ACHN (cell line): ENCODE results near the gene SLC23A3.

ENCODE experiments used
- DNase-seq: peaks from one replicate; pipeline ENCODE4 v3.0.0-alpha.2; 2015
- in situ Hi-C: cut with HindIII; loops from 2 replicates; pipeline ENCODE4 v1.10.0; 2017; ENCODE audit warnings: low sequenced_read_pairs, low pct_ligation_motif_present, low pct_unique_long_range_greater_than_20kb

SLC23A3 gene

GRCh38 chr2:219169930-219170654 lies at the start of gene SLC23A3:
SLC23A3 (minus strand) TSS chr2:219170029; CDS start chr2:219169984, 45 bp downstream.
- DNase-seq: no peak
- in situ Hi-C loops: no loop called here

- in situ Hi-C loops: no loop called here
- DNase-seq: peak; percentile 91
Observed at GRCh38 chr2:219218732-219219701, 49.2 kb upstream of the SLC23A3 start, which contains the start of gene ABCB6. ABCB6 (minus strand) TSS chr2:219218958; CDS start chr2:219218673, 285 bp downstream.

- in situ Hi-C loops: no loop called here
- peak; percentile 83 for DNase-seq
Observed at GRCh38 chr2:219218217-219218731, 48.4 kb upstream of the SLC23A3 start.

GRCh38 chr2:219216535-219216915 lies 46.7 kb upstream of the SLC23A3 start:
- in situ Hi-C loops: no loop called here
- DNase-seq: no peak

- in situ Hi-C loops: no loop called here
- no peak for DNase-seq
Observed at GRCh38 chr2:219215871-219216534, 46.2 kb upstream of the SLC23A3 start.

- no peak for DNase-seq
- in situ Hi-C loops: no loop called here
Observed at GRCh38 chr2:219214786-219215185, 45.0 kb upstream of the SLC23A3 start.

GRCh38 chr2:219214141-219214540 lies 44.3 kb upstream of the SLC23A3 start:
- no peak for DNase-seq
- in situ Hi-C loops: no loop called here

- in situ Hi-C loops: no loop called here
- no peak for DNase-seq
Observed at GRCh38 chr2:219213486-219214071, 43.8 kb upstream of the SLC23A3 start.

- in situ Hi-C loops: no loop called here
Observed at GRCh38 chr2:219213026-219213415, 43.2 kb upstream of the SLC23A3 start.

GRCh38 chr2:219210886-219211362 lies 41.1 kb upstream of the SLC23A3 start:
- DNase-seq: no peak
- in situ Hi-C loops: no loop called here

More at GRCh38 chr2:219213026-219213415, 43.2 kb upstream of the SLC23A3 start:
- no peak for DNase-seq

- in situ Hi-C loops: no loop called here
- no peak for DNase-seq
Observed at GRCh38 chr2:219210196-219210885, 40.5 kb upstream of the SLC23A3 start.

- no peak for DNase-seq
- in situ Hi-C loops: no loop called here
Observed at GRCh38 chr2:219209236-219210195, 39.7 kb upstream of the SLC23A3 start.

- in situ Hi-C loops: no loop called here
- peak; percentile 18 for DNase-seq
Observed at GRCh38 chr2:219207884-219208740, 38.3 kb upstream of the SLC23A3 start.

GRCh38 chr2:219207134-219207883 lies 37.5 kb upstream of the SLC23A3 start:
- DNase-seq: no peak
- in situ Hi-C loops: no loop called here
